Right atrium auricular region (tissue), 2 donors: ENCODE results near the gene SPNS3. TPM values are rescaled to one million over a fixed set of nuclear protein-coding genes. Genes with fewer than 3 reads are reported as not detected.
A peak's percentile ranks its signal among the peaks of the same experiment; 100 is the strongest.

Experiments
- DNase-seq: peaks from one replicate; pipeline ENCODE4 v3.0.0-alpha.2; 2019; ENCODE audit warnings: low spot score
- H3K27ac ChIP-seq, 2 donors: fragments of 200-600 bp; sonication (generic); 1 replicate in 1 of 2; 2 replicates in 1 of 2; pipeline ENCODE4 v1.5.1; 2016 to 2019
- H3K27me3 ChIP-seq, 2 donors: fragments of 200-600 bp; sonication (generic); one replicate each; pipeline versions ENCODE4 v1.5.1 to v1.6.0; 2017 to 2019
- H3K36me3 ChIP-seq: fragments of 200-600 bp; sonication (generic); one replicate; pipeline ENCODE4 v1.5.1; 2016
- H3K4me1 ChIP-seq, 2 donors: fragments of 200-600 bp; sonication (generic); one replicate each; pipeline versions ENCODE4 v1.5.1 to v1.6.0; 2017 to 2019
- H3K4me3 ChIP-seq, 2 donors: fragments of 200-600 bp; sonication (generic); 1 replicate in 1 of 2; 2 replicates in 1 of 2; pipeline ENCODE4 v1.5.1; 2017 to 2019; ENCODE audit warnings: mild to moderate bottlenecking in 1 of 2, moderate library complexity in 1 of 2
- H3K9me3 ChIP-seq, 2 donors: fragments of 200-600 bp; sonication (generic); one replicate each; pipeline ENCODE4 v1.5.1; 2019
- total RNA-seq, 2 donors: library from RNA; depleted of rRNA; stranded (reverse); fragments of >200 nt; gene quantifications; one replicate each; pipeline ENCODE4 v1.1.0, GENCODE V29; 2016
- TF ChIP-seq, protein P1 (sequence below), 2 donors: fragments of 200-600 bp; sonication (generic); IDR thresholded peaks; one replicate each; pipeline ENCODE4 v1.5.1; 2019; ENCODE audit warnings: antibody characterized with exemption in 2 of 2

The SPNS3 gene
- total RNA-seq, 2 donors from 2014 or later = not detected

DNA sequence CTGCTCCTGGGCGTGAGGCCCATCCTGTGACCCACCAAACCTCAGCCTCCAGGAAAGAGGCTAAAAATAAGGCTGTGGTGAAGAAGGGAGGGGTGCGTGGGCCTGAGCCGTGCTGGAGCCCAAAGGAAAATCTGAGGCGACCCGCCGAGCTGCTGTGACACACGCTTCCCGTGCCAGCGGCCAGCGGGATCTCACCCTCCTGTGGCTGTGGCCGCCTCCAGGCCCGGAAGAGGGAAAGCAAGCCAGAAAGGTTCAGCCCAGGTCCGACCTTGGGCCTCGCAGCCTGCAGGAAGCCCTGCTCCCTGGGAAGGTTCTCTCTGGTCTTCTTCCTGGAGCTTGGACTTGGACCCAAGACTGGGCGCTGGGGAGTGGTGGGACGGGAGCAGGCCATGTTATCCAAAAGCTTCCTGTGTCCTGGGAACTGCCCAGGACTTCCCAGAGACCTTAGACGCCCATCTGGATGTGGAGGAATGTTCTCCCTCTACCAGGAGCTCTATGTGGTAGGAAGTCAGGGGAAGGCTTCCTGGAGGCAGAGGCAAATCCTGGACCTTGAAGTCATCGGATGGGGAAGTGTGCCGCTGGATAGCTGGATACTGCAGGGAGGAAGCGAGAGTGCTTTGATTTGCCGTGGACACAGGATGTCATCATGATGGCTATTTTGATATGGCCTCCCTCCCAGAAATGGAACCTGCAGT lies 76.3 kb downstream of the SPNS3 start:
- H3K9me3 ChIP-seq = no peaks in the 10 kb centered on the region
- no peak for DNase-seq
- no peaks in the 10 kb centered on the region for H3K27me3 ChIP-seq
- TF ChIP-seq, protein P1, sequence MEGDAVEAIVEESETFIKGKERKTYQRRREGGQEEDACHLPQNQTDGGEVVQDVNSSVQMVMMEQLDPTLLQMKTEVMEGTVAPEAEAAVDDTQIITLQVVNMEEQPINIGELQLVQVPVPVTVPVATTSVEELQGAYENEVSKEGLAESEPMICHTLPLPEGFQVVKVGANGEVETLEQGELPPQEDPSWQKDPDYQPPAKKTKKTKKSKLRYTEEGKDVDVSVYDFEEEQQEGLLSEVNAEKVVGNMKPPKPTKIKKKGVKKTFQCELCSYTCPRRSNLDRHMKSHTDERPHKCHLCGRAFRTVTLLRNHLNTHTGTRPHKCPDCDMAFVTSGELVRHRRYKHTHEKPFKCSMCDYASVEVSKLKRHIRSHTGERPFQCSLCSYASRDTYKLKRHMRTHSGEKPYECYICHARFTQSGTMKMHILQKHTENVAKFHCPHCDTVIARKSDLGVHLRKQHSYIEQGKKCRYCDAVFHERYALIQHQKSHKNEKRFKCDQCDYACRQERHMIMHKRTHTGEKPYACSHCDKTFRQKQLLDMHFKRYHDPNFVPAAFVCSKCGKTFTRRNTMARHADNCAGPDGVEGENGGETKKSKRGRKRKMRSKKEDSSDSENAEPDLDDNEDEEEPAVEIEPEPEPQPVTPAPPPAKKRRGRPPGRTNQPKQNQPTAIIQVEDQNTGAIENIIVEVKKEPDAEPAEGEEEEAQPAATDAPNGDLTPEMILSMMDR (IDR thresholded peaks at IDR 0.05) = no peak
- H3K4me3 ChIP-seq = no peak overlapping the region
- no peaks in the 10 kb centered on the region for H3K36me3 ChIP-seq
- H3K27ac ChIP-seq = peak overlapping the region; percentile 37 to 54
- peaks cover 0 to 79% of the 10 kb centered on the region in 2 donors for H3K4me1 ChIP-seq

DNA sequence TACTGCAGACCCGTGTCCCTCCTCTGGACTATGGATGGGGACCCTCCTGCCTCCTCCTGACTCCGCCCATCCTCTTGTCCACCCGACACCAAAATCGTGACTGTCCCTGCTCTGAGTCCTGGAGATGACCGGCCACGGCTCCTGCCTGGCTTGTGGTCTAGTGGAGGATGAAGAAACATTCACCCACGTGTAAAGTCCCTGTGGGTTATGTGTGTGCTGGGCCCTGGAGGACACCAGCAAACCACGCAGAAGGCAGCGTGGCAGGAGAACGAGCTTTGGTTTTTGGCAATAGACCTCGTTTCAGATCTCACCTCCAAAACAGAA lies 76.8 kb downstream of the SPNS3 start:
- H3K9me3 ChIP-seq = no peaks in the 10 kb centered on the region
- H3K4me1 ChIP-seq = peaks cover 0 to 74% of the 10 kb centered on the region in 2 donors
- H3K4me3 ChIP-seq = no peak overlapping the region
- TF ChIP-seq, protein P1 (IDR thresholded peaks at IDR 0.05) = no peak
- no peaks in the 10 kb centered on the region for H3K27me3 ChIP-seq
- no peaks in the 10 kb centered on the region for H3K36me3 ChIP-seq
- H3K27ac ChIP-seq = peak overlapping the region in 1 of 2 donors; percentile 37
- DNase-seq = no peak

DNA sequence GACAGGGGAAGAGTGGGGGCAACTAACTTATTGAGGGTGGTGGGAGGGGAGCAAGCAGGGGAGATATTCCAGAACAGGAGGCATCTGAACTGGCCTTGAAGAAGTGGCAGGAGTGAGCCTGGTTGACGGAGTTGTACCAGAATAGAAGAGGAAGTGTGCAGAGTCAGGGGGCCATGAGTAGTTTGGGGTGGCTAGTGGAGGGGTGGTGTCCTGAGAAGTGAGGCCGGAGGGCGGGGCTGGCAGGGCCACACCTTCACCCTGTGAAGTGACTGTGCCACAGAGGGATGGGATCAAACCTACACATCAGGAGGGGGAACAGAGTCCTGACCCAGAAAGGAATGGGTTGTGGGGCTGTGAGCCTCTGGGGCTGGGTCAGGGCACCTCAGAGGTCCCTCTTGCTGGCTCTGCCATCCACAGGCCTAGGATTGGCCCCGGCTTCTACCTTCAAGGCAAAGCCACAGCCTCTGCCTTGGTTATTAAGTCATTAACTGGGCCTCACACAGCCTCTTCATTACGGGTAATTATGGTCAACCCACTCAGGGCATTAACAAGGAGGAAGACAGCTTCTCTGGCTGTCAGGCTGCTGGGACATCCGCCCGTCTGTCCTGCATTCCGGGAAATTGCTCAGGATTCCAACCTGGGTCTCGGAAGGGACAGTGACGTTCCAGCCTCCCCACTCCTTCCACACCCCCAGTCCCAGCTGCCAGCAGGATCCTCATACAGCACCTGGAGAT lies 77.6 kb downstream of the SPNS3 start:
- no peak for DNase-seq
- Histone ChIP-seq H3K9me3 (no peaks in the 10 kb centered on the region), H3K36me3 (no peaks in the 10 kb centered on the region), H3K4me3 (no peak overlapping the region), H3K27me3 (no peaks in the 10 kb centered on the region), H3K4me1 (peaks cover 0 to 66% of the 10 kb centered on the region in 2 donors), H3K27ac (no peak overlapping the region)
- TF ChIP-seq, protein P1 (IDR thresholded peaks at IDR 0.05) = no peak

DNA sequence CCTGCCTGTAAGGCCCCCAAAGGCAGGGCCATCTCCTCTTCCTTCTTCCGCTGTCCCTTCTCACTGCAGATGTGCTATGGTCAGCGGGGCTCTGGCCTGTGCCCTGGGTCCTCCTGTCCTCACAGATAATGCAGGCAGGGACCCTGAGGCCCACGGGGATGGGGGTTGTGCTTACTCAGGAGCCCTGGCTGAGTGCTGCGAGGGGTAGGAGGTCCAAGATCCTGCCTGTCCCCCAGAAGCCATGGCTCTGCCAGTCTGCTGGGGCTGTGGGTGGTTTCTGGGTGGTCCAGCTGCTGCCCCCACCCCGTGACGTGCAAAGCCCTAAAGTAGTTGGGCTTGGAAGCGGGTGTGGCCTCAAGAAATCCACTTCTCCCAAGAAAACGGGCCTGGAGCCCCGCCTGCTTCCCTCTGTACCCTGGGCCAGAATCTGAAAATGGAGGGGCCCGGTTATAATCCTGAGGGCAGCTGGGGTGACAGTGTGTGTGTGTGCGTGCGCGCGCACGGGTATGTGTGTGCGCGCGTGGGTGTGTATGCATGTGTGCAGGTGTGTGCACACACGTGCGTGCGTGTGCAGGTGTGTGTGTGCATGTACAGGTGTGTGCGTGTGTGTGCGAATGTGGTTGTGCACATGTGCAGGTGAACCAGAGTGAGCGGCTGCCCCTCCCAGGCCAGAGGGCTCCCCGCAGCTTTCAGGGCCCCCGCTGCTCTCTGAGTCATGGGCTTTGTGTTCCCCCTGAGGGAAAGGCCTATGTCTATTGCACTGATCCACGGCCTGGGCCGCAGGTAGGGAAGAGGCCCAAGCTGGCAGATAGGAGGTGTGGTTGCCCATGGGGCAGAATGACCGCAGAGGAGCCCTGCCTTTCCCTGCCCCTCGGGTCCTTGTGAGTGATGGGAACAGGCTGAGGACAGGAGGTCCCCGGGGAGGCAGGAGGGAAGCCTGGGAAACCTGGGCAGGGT lies 78.7 kb downstream of the SPNS3 start:
- Histone ChIP-seq H3K4me1 (peaks cover 0 to 56% of the 10 kb centered on the region in 2 donors), H3K27ac (no peak overlapping the region), H3K27me3 (no peaks in the 10 kb centered on the region), H3K9me3 (no peaks in the 10 kb centered on the region), H3K36me3 (no peaks in the 10 kb centered on the region), H3K4me3 (no peak overlapping the region)
- TF ChIP-seq, protein P1 (IDR thresholded peaks at IDR 0.05) = no peak
- no peak for DNase-seq

DNA sequence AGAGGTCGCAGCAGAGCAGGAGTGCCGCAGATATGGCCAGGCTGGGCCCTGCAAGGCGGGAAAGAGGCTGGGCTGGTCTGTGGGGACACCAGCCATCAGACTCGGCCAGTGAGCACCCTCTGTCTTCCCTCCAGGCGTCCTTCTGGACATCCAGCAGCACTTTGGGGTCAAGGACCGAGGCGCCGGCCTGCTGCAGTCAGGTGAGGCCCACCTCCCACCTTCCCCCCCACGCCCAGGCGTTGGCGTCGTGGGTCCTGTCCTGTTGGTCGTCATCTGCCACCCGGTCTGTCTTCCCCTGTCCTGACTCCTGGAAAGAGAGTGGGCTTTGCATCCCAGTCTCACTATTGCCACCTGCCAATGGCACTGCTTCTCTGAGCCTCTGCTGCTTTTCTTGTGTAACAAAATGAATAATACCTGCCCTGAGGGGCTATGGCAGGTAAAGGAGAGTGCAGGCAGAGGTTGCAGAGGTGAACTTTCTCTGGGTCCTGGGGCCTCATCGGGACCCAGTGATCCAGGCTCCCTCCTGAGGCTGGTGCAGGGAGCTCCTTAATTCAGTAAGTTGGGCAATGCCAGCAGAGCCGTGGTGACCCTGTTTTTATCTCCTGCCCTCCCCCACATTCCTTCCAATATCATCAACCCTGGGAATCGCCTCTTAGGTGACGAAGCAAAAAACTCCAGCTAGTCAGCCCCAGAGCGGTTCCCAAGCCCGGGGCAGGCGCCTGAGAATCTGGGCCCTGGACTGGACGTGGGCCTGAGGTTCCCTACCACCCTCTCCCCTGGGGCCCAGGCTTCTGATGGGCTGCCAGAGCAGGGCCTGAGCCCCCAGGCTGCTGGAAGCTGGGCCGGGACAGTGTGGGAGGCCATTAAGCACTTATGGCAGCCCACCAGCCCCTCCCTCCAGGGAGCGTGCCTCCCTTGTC lies 79.6 kb downstream of the SPNS3 start:
- DNase-seq = no peak
- H3K4me3 ChIP-seq = no peak overlapping the region
- TF ChIP-seq, protein P1 (IDR thresholded peaks at IDR 0.05) = no peak
- H3K27me3 ChIP-seq = no peaks in the 10 kb centered on the region
- H3K9me3 ChIP-seq = no peaks in the 10 kb centered on the region
- H3K36me3 ChIP-seq = no peaks in the 10 kb centered on the region
- peaks cover 0 to 47% of the 10 kb centered on the region in 2 donors for H3K4me1 ChIP-seq
- H3K27ac ChIP-seq = peak overlapping the region in 1 of 2 donors; percentile 16
